ENCODE measurements around the gene NALCN. TPM values are rescaled to one million over a fixed set of nuclear protein-coding genes. Genes with fewer than 3 reads are reported as not detected.

Gene NALCN
- total and polyA plus RNA-seq, 4 donors = 0.11 to 0.64 (median 0.37) TPM

GRCh38 chr13:101449790-101450748, 33.8 kb upstream of the NALCN start:
- no peak for TF ChIP-seq CTCF (IDR thresholded peaks at IDR 0.05; ENCODE audit: control extremely low read depth, extremely low read depth)
- Histone ChIP-seq H3K4me1 (ENCODE audit: control insufficient read depth in 5 of 5, insufficient read depth in 5 of 5, low read length in 5 of 5) (peaks cover 0 to 2% (median 0%) of the 10 kb centered on the region in 5 donors), H3K9ac (ENCODE audit: insufficient read depth in 1 of 2, low read length in 2 of 2) (no peak overlapping the region), H3K27me3 (ENCODE audit: control insufficient read depth in 3 of 3, insufficient read depth in 3 of 3, low read length in 2 of 3) (no peaks in the 10 kb centered on the region), H3K4me3 (no peak overlapping the region), H3K9me3 (ENCODE audit: control insufficient read depth in 4 of 4, insufficient read depth in 3 of 4, low read length in 3 of 4) (peaks cover 0 to 1% (median 0%) of the 10 kb centered on the region in 4 donors), H3K36me3 (ENCODE audit: control insufficient read depth in 4 of 4, insufficient read depth in 4 of 4, low read length in 4 of 4) (no peaks in the 10 kb centered on the region), H3K27ac (ENCODE audit: low read depth in 1 of 2, low read length in 1 of 2) (no peak overlapping the region)
- ATAC-seq (ENCODE audit: insufficient read depth, low FRiP score) = peak; percentile 22
- WGBS, 2 donors = 52 to 59% methylated on average over 5 of the region's 5 CpGs
- DNase-seq = no peak

- H3K27ac ChIP-seq (ENCODE audit: low read depth in 1 of 2, low read length in 1 of 2) = no peak overlapping the region
- no peak for TF ChIP-seq CTCF (IDR thresholded peaks at IDR 0.05; ENCODE audit: control extremely low read depth, extremely low read depth)
- no peaks in the 10 kb centered on the region for H3K36me3 ChIP-seq (ENCODE audit: control insufficient read depth in 4 of 4, insufficient read depth in 4 of 4, low read length in 4 of 4)
- no peak overlapping the region for H3K4me3 ChIP-seq
- DNase-seq (no peak), ATAC-seq (ENCODE audit: insufficient read depth, low FRiP score) (no peak)
- no peak overlapping the region for H3K9ac ChIP-seq (ENCODE audit: insufficient read depth in 1 of 2, low read length in 2 of 2)
- 54 to 69% methylated on average over 4 of the region's 4 CpGs for WGBS, 2 donors
- no peaks in the 10 kb centered on the region for H3K4me1 ChIP-seq (ENCODE audit: control insufficient read depth in 5 of 5, insufficient read depth in 5 of 5, low read length in 5 of 5)
- peaks cover 0 to 1% (median 0%) of the 10 kb centered on the region in 4 donors for H3K9me3 ChIP-seq (ENCODE audit: control insufficient read depth in 4 of 4, insufficient read depth in 3 of 4, low read length in 3 of 4)
- H3K27me3 ChIP-seq (ENCODE audit: control insufficient read depth in 3 of 3, insufficient read depth in 3 of 3, low read length in 2 of 3) = no peaks in the 10 kb centered on the region
These were observed 31.5 kb upstream of the NALCN start for GRCh38 chr13:101447852-101448251.

DNA sequence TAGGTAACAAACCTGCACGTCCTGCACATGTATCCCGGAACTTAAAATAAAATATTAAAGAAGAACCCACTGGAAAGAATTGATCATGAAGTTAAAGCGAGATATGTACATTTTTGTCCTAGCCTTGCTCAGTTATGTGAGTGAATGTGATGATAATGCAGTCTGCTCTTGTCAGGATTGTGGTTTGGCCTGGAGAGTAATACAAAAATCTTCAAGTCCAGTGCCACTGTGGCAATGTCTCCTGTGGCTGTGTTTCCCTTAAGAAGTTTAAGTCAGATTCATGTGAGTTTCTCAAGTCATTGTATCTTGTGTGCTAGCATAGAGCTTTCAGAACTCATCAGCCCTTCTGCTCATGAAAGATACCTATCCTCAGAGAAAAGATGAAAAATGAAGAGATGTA, 18.2 kb upstream of the NALCN start:
- Histone ChIP-seq H3K27me3 (ENCODE audit: control insufficient read depth in 3 of 3, insufficient read depth in 3 of 3, low read length in 2 of 3) (no peaks in the 10 kb centered on the region), H3K9me3 (ENCODE audit: control insufficient read depth in 4 of 4, insufficient read depth in 3 of 4, low read length in 3 of 4) (no peaks in the 10 kb centered on the region), H3K9ac (ENCODE audit: insufficient read depth in 1 of 2, low read length in 2 of 2) (no peak overlapping the region), H3K4me3 (no peak overlapping the region), H3K36me3 (ENCODE audit: control insufficient read depth in 4 of 4, insufficient read depth in 4 of 4, low read length in 4 of 4) (no peaks in the 10 kb centered on the region), H3K4me1 (ENCODE audit: control insufficient read depth in 5 of 5, insufficient read depth in 5 of 5, low read length in 5 of 5) (no peaks in the 10 kb centered on the region), H3K27ac (ENCODE audit: low read depth in 1 of 2, low read length in 1 of 2) (no peak overlapping the region)
- no peak for ATAC-seq (ENCODE audit: insufficient read depth, low FRiP score)
- 86 to 89% methylated on average over 3 of the region's 3 CpGs for WGBS, 2 donors
- no peak for TF ChIP-seq CTCF (IDR thresholded peaks at IDR 0.05; ENCODE audit: control extremely low read depth, extremely low read depth)
- DNase-seq = no peak

Data from lung (tissue), 12 donors.